H9 (cell line): ENCODE results near the gene SLC8B1. TPM values are rescaled to one million over a fixed set of nuclear protein-coding genes. Genes with fewer than 3 reads are reported as not detected.

Source experiments
- DNase-seq: peaks from one replicate; pipeline ENCODE4 v3.0.0-alpha.2; 2017
- H2AFZ ChIP-seq: one replicate; pipeline ENCODE4 v1.6.1; 2013; ENCODE audit warnings: mild to moderate bottlenecking, low read length, control low read depth, moderate library complexity
- H2AK5ac ChIP-seq: 2 replicates; pipeline ENCODE4 v1.6.1; 2013; ENCODE audit warnings: low read length, control low read depth, mixed read lengths; ENCODE audit not compliant: insufficient read length
- H2BK120ac ChIP-seq: one replicate; pipeline ENCODE4 v1.6.1; 2013; ENCODE audit warnings: low read depth, mild to moderate bottlenecking, low read length, control low read depth, inconsistent platforms; ENCODE audit not compliant: poor library complexity, severe bottlenecking
- H2BK12ac ChIP-seq: 2 replicates; pipeline ENCODE4 v1.6.1; 2013; ENCODE audit warnings: low read length, control low read depth, mixed read lengths, low read depth; ENCODE audit not compliant: insufficient read length
- H2BK15ac ChIP-seq: 2 replicates; pipeline ENCODE4 v1.6.1; 2013; ENCODE audit warnings: low read depth, low read length, control low read depth
- H2BK20ac ChIP-seq: one replicate; pipeline ENCODE4 v1.6.1; 2013; ENCODE audit warnings: low read depth, mild to moderate bottlenecking, low read length, control low read depth, inconsistent platforms; ENCODE audit not compliant: poor library complexity, severe bottlenecking
- H2BK5ac ChIP-seq: 2 replicates; pipeline ENCODE4 v1.6.1; 2013; ENCODE audit warnings: low read length, control low read depth, mixed read lengths; ENCODE audit not compliant: insufficient read length
- H3K14ac ChIP-seq: 2 replicates; pipeline ENCODE4 v1.6.1; 2013; ENCODE audit warnings: low read length, control low read depth; ENCODE audit not compliant: insufficient read depth
- H3K18ac ChIP-seq: 2 replicates; pipeline ENCODE4 v1.6.1; 2013; ENCODE audit warnings: low read depth, mild to moderate bottlenecking, mixed read lengths, low read length, control low read depth; ENCODE audit not compliant: insufficient read length
- H3K23ac ChIP-seq: 2 replicates; pipeline ENCODE4 v1.6.1; 2013; ENCODE audit warnings: low read length, control low read depth, mixed read lengths, low read depth; ENCODE audit not compliant: insufficient read length
- H3K23me2 ChIP-seq: 2 replicates; pipeline ENCODE4 v1.6.1; 2013; ENCODE audit warnings: low read depth, mild to moderate bottlenecking, mixed read lengths, low read length, control low read depth; ENCODE audit not compliant: insufficient read length, poor library complexity, severe bottlenecking
- H3K27ac ChIP-seq: 2 replicates; pipeline ENCODE4 v1.5.1; 2013; ENCODE audit warnings: low read length, control low read depth, mixed read lengths, low read depth; ENCODE audit not compliant: insufficient read length
- H3K27me3 ChIP-seq: 2 replicates; pipeline ENCODE4 v1.6.1; 2013; ENCODE audit warnings: low read length, control low read depth, inconsistent platforms; ENCODE audit not compliant: insufficient read depth
- H3K4ac ChIP-seq: 2 replicates; pipeline ENCODE4 v1.6.1; 2013; ENCODE audit warnings: low read depth, mild to moderate bottlenecking, control low read depth, inconsistent platforms, low read length, moderate library complexity
- H3K4me1 ChIP-seq: 2 replicates; pipeline ENCODE4 v1.6.1; 2013; ENCODE audit warnings: low read length, control low read depth, inconsistent platforms; ENCODE audit not compliant: insufficient read depth
- H3K4me2 ChIP-seq: 2 replicates; pipeline ENCODE4 v1.6.1; 2013; ENCODE audit warnings: low read length, control low read depth, mixed read lengths; ENCODE audit not compliant: insufficient read length, insufficient read depth
- H3K56ac ChIP-seq: 2 replicates; pipeline ENCODE4 v1.6.1; 2013; ENCODE audit warnings: low read depth, mild to moderate bottlenecking, mixed read lengths, low read length, control low read depth; ENCODE audit not compliant: insufficient read length
- H3K79me1 ChIP-seq: 2 replicates; pipeline ENCODE4 v1.6.1; 2013; ENCODE audit warnings: low read depth, mild to moderate bottlenecking, moderate library complexity, low read length, control low read depth, inconsistent platforms; ENCODE audit not compliant: insufficient read depth, poor library complexity, severe bottlenecking
- H3K79me2 ChIP-seq: 2 replicates; pipeline ENCODE4 v1.6.1; 2013; ENCODE audit warnings: low read length, control low read depth, inconsistent platforms; ENCODE audit not compliant: insufficient read depth
- H3K9ac ChIP-seq: 2 replicates; pipeline ENCODE4 v1.6.1; 2013; ENCODE audit warnings: low read length, control low read depth, mixed read lengths; ENCODE audit not compliant: insufficient read length; ENCODE audit errors: extremely low read depth
- H3K9me3 ChIP-seq: one replicate; pipeline ENCODE4 v1.6.1; 2013; ENCODE audit warnings: low read depth, low read length, inconsistent platforms; ENCODE audit not compliant: control insufficient read depth
- H3T11ph ChIP-seq: one replicate; pipeline ENCODE4 v1.6.1; 2013; ENCODE audit warnings: mild to moderate bottlenecking, low read length, control low read depth, inconsistent platforms
- H4K20me1 ChIP-seq: one replicate; pipeline ENCODE4 v1.6.1; 2013; ENCODE audit not compliant: control insufficient read depth, insufficient read length, insufficient read depth
- H4K5ac ChIP-seq: 2 replicates; pipeline ENCODE4 v1.6.1; 2013; ENCODE audit warnings: low read depth, mild to moderate bottlenecking, mixed read lengths, low read length, control low read depth; ENCODE audit not compliant: insufficient read length
- H4K8ac ChIP-seq: replicated peaks from 2 replicates; pipeline ENCODE4 v1.6.1; 2013; ENCODE audit warnings: low read length, control low read depth, mixed read lengths, low read depth; ENCODE audit not compliant: insufficient read length
- H4K91ac ChIP-seq: 2 replicates; pipeline ENCODE4 v1.6.1; 2013; ENCODE audit warnings: low read depth, mild to moderate bottlenecking, moderate library complexity, mixed read lengths, low read length, control low read depth; ENCODE audit not compliant: insufficient read length
- H3K27ac Mint-ChIP-seq, 3 experiments: 2 replicates in 2 of 3; 3 replicates in 1 of 3; pipeline ENCODE4 v1.8.0; 2020 to 2021; ENCODE audit warnings: mixed read lengths in 3 of 3, mild to moderate bottlenecking in 1 of 3, moderate library complexity in 1 of 3
- H3K27me3 Mint-ChIP-seq: 2 replicates; pipeline ENCODE4 v1.8.0; 2021; ENCODE audit warnings: low read depth, mild to moderate bottlenecking, moderate library complexity, mixed read lengths
- H3K36me3 Mint-ChIP-seq, 3 experiments: 2 replicates in 2 of 3; 3 replicates in 1 of 3; pipeline ENCODE4 v1.8.0; 2020 to 2021; ENCODE audit warnings: low read depth in 3 of 3, mixed read lengths in 3 of 3; ENCODE audit not compliant: insufficient read depth in 1 of 3
- H3K4me1 Mint-ChIP-seq, 2 experiments: 2 replicates each; pipeline ENCODE4 v1.8.0; 2020; ENCODE audit warnings: mixed read lengths in 2 of 2
- H3K4me3 Mint-ChIP-seq, 2 experiments: 2 replicates in 1 of 2; 3 replicates in 1 of 2; pipeline ENCODE4 v1.8.0; 2020 to 2021; ENCODE audit warnings: mild to moderate bottlenecking in 2 of 2, mixed read lengths in 2 of 2, moderate library complexity in 1 of 2
- H3K9me3 Mint-ChIP-seq, 2 experiments: 2 replicates in 1 of 2; 3 replicates in 1 of 2; pipeline ENCODE4 v1.8.0; 2020; ENCODE audit warnings: mild to moderate bottlenecking in 2 of 2, mixed read lengths in 2 of 2, moderate library complexity in 1 of 2
- CTCF ChIP-seq: fragments of 200-600 bp; sonication (generic); conservative IDR thresholded peaks from 3 replicates; pipeline ENCODE4 v1.8.0; 2021; ENCODE audit warnings: antibody characterized with exemption, mild to moderate bottlenecking
- WGBS: extraction: QIAGEN DNeasy Blood & Tissue Kit; methylation state at CpG from one replicate; pipeline ENCODE4 v1.1.7; 2013; ENCODE audit warnings: missing lambda C conversion rate, low lambda C conversion rate, mixed read lengths; ENCODE audit not compliant: insufficient read length; ENCODE audit errors: extremely low coverage; 5-methylcytosine and 5-hydroxymethylcytosine counted together
- total RNA-seq: library from RNA; stranded (reverse); gene quantifications from 2 replicates; pipeline ENCODE4 v1.2.1, GENCODE V29; 2021

Gene SLC8B1
- total RNA-seq, 1 experiment from 2014 or later, result 10.4 TPM

GRCh38 chr12:113266106-113266895 lies 68.6 kb downstream of the SLC8B1 start:
- H3K36me3 Mint-ChIP-seq, result peaks cover 3 to 17% (median 15%) of the 10 kb centered on the region in 3 experiments; a peak in 5 of 7 replicates
- Histone ChIP-seq H4K8ac (no peak overlapping the region), H3K4me2 (no peak overlapping the region), H3K14ac (no peak overlapping the region; the same call in 1 of the 2 replicates), H3T11ph (no peak overlapping the region), H3K4me1 (no peaks in the 10 kb centered on the region), H3K79me1 (no peaks in the 10 kb centered on the region), H3K9me3 (no peaks in the 10 kb centered on the region), H2AFZ (no peak overlapping the region), H3K56ac (no peak overlapping the region), H3K18ac (no peak overlapping the region), H3K9ac (no peak overlapping the region), H2BK5ac (no peak overlapping the region), H2BK120ac (no peak overlapping the region), H4K5ac (no peak overlapping the region), H4K91ac (no peak overlapping the region), H2BK12ac (no peak overlapping the region), H3K79me2 (no peaks in the 10 kb centered on the region), H3K4ac (no peak overlapping the region), H3K27ac (no peak overlapping the region), H4K20me1 (no peaks in the 10 kb centered on the region), H3K23me2 (no peaks in the 10 kb centered on the region), H2BK15ac (no peak overlapping the region), H3K23ac (no peak overlapping the region), H3K27me3 (no peaks in the 10 kb centered on the region), H2BK20ac (no peak overlapping the region), H2AK5ac (no peak overlapping the region)
- H3K4me3 Mint-ChIP-seq, result no peak overlapping the region
- no peaks in the 10 kb centered on the region for H3K9me3 Mint-ChIP-seq
- no peak for TF ChIP-seq CTCF
- DNase-seq, result no peak
- no CpG with 5 or more reads among the region's 23 CpGs for WGBS
- peak overlapping the region in 1 of 3 experiments; percentile 57; a peak in 1 of 7 replicates for H3K27ac Mint-ChIP-seq
- peaks cover 0 to 4% of the 10 kb centered on the region in 2 experiments; a peak in 1 of 4 replicates for H3K4me1 Mint-ChIP-seq
- no peaks in the 10 kb centered on the region for H3K27me3 Mint-ChIP-seq
